IPS-NIHi11 (cell line): Measurements from ENCODE around the gene TRAT1.
"Not testable (repeated sequence)": the region's sequence is repeated elsewhere in the genome, so short reads cannot be mapped to it uniquely, and the experiment has no call there.

ENCODE experiments used
- DNase-seq: peaks from one replicate; pipeline ENCODE4 v3.0.0; 2012; ENCODE audit warnings: mixed read lengths, low spot score

The TRAT1 gene

GRCh38 chr3:108822123-108822897 lies at the start of gene TRAT1:
Gene TRAT1, plus strand, starts transcription at chr3:108822786. Its CDS starts 142 bp downstream, at chr3:108822928.
- no peak for DNase-seq

DNA sequence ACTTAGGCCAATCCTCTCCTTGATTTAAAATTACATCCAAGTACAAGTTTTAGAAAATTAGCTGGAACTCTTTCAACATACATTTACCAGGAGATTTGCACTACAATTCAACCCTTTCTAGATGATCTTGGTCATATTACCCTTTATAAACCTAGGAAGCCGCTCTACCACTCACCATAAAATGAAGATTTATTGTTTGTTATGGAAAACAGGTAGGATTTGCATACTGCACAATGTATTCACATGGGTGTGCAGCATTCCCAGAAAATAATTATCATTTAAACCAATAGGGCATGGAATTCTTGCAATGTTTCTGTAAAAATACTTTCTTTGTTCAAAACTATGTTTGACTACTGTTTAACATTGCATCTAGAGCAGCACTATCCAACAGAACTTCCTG lies 46.9 kb upstream of the TRAT1 start:
- DNase-seq, result no peak

GRCh38 chr3:108779496-108779895 lies 43.1 kb upstream of the TRAT1 start:
- no peak for DNase-seq

DNA sequence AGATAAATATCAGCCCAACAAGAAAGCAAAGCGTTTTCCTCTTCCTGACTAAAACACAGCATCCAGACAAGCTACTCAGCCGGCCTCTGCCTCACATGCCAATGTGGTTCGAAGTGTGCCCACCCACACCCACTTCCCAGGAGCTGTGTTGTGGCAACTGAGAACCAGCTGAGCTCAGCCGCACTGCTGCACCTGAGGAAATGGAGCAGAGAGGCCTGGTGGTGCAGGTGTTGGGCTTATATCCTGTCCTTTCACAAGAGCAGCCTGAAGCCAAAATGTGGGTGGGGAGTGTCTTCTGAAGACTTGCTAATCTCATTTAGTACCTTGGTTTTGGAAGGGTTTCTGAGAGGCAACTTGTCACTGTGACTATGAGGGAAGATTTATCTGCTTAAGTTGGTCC lies 42.4 kb upstream of the TRAT1 start:
- no peak for DNase-seq

GRCh38 chr3:108791473-108791872 lies 31.1 kb upstream of the TRAT1 start:
- no peak for DNase-seq

DNA sequence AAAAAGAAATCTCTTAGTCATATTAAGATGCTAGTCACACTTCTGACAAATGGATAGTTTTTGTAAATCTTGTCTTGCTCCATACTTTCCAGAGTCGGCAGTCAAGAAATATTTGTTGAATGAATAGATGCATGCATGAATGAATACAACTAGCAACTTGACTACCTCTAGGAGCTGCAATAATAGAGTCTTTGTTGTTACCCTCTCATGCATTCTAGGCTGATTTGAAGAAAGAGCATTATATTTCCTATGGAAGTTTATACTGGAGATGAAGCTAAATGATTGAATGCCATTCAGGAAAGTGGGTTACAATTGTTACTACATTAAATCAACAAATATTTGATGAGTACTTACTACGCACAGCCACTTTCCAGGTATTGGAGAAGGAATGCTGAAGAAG lies 18.1 kb upstream of the TRAT1 start:
- DNase-seq, result peak; percentile 11

- DNase-seq, result no peak
Observed at GRCh38 chr3:108804966-108805365, 17.6 kb upstream of the TRAT1 start.

DNA sequence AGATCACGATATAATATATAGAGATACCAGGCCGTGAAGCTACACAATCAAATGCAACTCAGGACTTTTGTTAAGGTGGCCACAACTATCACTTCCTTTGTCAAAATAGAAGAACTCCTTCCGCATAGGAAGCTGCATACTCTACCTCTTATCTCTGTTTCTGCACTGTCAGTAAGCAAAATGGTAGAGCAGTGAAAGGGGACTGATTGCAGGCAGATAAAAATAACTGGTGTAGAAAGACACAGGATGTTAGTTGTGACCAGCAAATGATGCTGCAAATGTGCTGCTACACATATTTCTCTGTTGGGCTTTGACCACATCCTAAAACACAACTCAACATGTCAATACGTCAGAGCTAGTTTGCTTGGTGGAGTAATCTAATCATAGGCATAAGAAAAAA lies 16.3 kb upstream of the TRAT1 start:
- no peak for DNase-seq

- DNase-seq, result peak; percentile 42
Observed at GRCh38 chr3:108818404-108818803, 4.2 kb upstream of the TRAT1 start.

GRCh38 chr3:108820586-108820985 lies 2.0 kb upstream of the TRAT1 start:
- no peak for DNase-seq

DNA sequence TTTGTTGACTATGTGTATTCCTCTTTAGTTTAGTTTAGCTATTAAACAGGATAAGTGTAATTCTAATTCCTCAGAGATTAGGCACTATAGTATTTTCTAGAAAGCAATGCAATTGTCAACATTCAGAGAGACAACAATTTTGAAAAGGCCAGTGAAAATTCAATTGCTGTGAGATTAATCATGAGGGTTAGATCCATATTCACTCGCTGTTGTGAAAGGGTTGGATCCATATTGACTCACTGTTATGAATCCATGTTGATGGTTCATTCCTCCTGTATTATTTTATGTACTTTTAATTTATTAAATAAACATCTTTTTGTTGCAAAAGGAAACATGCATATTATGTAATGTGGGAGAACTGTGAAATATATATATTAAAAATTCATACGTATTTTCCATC lies 641 bp downstream of the TRAT1 start:
- no peak for DNase-seq

DNA sequence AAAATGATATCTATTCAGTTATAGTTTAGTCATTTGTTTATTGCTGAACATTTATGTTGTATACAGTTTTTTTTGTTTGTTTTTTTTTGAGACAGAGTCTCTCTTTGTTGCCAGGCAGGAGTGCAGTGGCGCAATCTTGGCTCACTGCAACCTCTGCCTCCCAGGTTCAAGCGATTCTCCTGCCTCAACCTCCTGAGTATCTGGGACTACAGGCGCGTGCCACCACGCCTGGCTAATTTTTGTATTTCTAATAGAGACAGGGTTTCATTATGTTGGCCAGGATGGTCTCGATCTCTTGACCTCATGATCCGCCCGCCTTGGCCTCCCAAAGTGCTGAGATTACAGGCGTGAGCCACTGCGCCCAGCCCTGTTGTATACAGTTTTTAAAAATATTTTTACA lies 1.2 kb downstream of the TRAT1 start:
- DNase-seq, result not testable (repeated sequence)

DNA sequence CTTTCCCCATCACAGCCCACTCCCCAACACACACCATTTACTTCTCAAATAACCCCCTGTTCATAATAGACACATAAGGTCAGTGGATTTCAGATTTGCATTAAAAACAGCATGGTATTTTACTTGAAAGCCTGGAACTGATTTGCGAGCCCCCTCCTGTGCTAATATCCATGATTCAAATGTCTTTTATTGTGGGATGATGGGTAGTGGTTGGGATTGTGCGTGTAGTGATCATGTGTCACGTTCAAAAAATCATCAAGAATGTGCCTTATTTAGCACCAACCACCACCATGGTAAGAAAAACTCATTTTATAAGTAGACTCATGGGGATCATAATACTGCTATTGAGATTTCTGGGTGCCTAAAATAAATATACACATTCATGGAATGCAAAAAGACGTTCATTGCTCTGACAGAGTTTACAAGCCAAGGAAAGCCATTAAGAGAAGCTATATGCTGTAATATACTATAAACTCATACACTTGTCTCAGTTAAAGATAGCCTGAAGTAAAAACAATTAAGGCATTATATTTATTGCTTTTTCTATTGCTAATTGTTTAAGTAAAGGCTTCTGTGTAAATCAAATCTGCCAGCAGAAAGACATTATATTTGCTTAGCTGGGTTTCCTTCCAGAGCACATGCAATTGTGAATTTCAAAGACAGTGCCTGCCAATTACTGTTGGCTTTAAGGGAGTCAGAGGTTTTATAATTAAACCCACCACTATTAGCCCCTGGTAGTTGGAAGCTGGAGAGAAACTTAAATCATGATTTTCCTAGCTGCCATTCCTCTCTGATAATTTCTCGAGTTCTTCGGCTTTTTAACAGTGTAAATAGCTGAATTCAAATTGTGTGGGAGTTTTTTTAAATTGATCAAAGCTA lies 4.0 kb downstream of the TRAT1 start:
- DNase-seq, result no peak

DNA sequence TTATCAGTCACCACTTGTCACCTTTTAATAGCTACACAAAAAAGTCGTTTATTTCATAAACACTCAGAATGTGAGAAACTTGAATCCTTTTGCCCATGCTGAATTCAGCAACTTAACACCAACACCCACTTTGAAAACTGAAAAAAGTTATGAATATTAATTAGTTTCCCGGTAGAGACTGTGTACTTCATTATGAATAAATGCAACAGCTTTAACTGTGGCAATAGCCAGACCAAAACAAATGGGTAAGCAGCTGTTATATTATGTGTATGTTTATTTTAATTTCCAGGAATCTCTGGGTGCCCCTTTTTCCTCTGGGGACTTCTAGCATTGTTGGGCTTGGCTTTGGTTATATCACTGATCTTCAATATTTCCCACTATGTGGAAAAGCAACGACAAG lies 7.8 kb downstream of the TRAT1 start:
- no peak for DNase-seq

GRCh38 chr3:108830991-108831614 lies 8.5 kb downstream of the TRAT1 start:
- no peak for DNase-seq

- DNase-seq, result no peak
Observed at GRCh38 chr3:108833611-108834010, 11.0 kb downstream of the TRAT1 start.

DNA sequence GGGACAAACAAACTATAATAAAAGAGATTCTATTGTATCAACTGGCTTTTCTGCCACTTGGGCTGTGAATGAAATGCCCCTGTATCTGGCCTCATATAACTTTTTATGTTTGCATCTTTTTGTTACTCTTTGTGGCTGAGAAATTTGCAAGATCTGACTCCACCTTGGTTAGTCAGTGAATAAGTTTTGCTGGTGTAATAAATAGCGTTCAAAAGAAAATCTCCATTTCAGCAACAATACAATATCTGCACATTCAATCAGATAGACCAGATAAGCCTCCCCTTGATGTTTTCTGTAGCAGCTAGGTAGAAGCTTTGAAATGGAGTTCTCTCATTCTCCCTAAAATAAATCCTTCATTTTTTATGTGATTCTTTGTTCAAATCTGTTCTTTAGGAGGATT lies 12.0 kb downstream of the TRAT1 start:
- no peak for DNase-seq

DNA sequence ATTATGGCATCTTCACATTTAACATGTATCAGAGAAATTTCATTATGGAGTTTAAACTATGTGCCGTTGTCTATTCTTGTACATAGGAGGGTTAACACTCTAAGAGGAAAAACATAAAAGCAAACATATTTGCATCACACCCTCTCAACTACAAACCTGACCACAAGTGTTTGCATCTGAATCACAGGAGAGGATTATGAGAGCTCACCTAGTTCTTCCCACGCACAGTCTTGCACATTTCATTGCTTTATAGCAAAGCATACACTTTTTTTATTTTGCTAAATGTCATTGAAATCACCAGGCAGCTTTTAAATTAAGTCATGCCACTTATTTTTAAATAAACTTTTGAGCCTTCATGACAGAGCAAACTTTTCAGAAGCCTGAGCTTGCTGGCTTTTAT lies 12.5 kb downstream of the TRAT1 start:
- DNase-seq, result no peak

DNA sequence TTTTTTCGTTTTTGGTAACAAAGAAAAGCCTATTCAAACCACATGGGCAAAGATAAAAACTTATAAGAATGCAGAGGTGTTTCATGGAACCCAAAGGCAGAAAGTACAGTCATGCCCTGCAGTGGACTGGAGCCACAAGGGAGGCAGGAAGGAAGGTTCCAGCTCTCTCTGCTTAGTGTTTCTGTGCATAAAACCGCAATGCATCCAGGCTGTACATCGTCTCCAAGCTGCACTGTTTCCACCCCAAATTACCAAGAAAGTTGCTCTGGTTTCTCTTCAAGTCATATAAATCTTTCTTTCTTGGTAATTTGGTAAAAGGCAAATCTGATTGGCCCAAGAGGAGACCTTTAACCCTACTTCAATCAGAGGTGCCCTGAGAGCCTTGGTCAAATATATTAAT lies 15.8 kb downstream of the TRAT1 start:
- no peak for DNase-seq

DNA sequence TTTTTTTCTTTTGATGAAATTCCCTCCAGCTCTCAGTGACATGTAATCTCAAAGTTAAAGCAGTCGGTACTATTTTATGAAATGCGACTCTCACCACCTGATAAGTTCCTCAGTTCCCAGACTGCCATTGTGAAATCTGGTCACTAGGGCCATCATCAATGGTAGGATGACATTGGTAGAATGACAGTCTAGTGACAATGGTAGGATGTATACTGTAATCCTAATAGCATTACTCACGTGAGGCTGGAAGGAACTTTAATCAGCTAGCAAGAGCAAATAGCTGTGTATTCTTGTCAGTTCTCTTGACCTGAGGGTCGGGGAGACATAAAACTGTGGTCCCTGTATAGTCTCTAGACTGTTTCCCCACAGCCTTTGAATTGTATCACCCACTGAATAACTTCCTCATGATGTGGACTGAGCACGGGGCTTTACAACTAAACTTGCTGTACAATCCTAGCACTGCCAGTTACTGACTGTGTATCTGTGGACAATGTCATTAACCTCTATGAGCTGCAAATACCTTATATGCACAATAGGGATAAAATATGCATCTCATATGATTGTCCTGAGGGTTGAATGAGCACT lies 23.2 kb downstream of the TRAT1 start:
- no peak for DNase-seq

DNA sequence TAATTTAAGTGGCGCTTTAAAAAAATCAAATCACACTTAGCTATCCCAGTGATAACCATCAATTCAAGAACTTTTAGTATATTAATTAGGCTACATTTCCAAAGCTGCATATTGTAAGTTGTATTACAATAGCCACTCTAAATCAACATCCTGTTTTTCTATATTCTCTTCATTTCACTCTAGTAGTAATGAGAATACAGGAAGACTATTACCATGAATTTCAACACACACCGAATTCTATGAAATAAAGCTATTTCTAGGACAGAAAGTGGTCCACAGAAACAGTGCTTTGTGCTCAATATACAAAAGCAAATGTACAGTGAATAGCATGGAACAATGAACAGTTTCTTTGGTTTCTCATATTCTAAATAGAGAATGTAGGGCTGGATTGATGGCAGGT lies 24.6 kb downstream of the TRAT1 start:
- DNase-seq, result no peak

DNA sequence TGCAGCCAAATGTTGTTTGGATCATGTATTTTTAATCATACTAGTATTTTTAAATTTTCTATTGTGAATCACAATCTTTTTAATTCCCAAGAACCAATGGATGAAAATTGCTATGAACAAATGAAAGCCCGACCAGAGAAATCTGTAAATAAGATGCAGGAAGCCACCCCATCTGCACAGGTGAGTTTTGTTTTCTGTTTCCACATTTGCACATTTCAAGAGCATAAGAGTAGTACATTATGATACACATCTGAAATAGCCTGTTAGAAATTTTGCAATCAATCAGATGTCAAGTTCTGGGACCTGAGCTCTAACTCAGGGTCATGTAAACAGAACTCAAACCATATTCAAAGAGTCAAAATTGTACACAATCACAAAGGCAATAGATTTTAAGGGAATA lies 26.5 kb downstream of the TRAT1 start:
- DNase-seq, result no peak

GRCh38 chr3:108861401-108861800 lies 38.8 kb downstream of the TRAT1 start:
- no peak for DNase-seq
